Aorta (tissue), 5 donors: ENCODE data around the gene PTPN4. TPM values are rescaled to one million over a fixed set of nuclear protein-coding genes. Genes with fewer than 3 reads are reported as not detected.

Experiments used
- ATAC-seq: fragments of 200-7000 bp; cut with Tn5 transposase; one replicate; pipeline ENCODE4 v1.9.1; 2022; ENCODE audit warnings: moderate library complexity; ENCODE audit not compliant: low FRiP score
- DNase-seq, 2 donors: peaks; one replicate each; pipeline ENCODE4 v3.0.0-alpha.2; 2020
- H3K27ac ChIP-seq, 2 donors: one replicate each; pipeline ENCODE4 v1.5.1; 2013; ENCODE audit warnings: low read length in 2 of 2, mild to moderate bottlenecking in 2 of 2, moderate library complexity in 2 of 2, control low read depth in 1 of 2, inconsistent platforms in 1 of 2, low read depth in 1 of 2
- H3K27me3 ChIP-seq, 2 donors: one replicate each; pipeline ENCODE4 v1.6.1; 2013; ENCODE audit warnings: control low read depth in 1 of 2, low read length in 1 of 2, mild to moderate bottlenecking in 1 of 2, moderate library complexity in 1 of 2; ENCODE audit not compliant: insufficient read depth in 2 of 2, control insufficient read depth in 1 of 2
- H3K36me3 ChIP-seq, 2 donors: one replicate each; pipeline ENCODE4 v1.6.1; 2013; ENCODE audit warnings: control low read depth in 1 of 2, low read length in 1 of 2, mild to moderate bottlenecking in 1 of 2; ENCODE audit not compliant: insufficient read depth in 2 of 2, control insufficient read depth in 1 of 2
- H3K4me1 ChIP-seq, 2 donors: one replicate each; pipeline ENCODE4 v1.6.1; 2013; ENCODE audit warnings: low read length in 2 of 2, control low read depth in 1 of 2, mild to moderate bottlenecking in 1 of 2, moderate library complexity in 1 of 2; ENCODE audit not compliant: insufficient read depth in 2 of 2, control insufficient read depth in 1 of 2
- H3K4me3 ChIP-seq, 2 donors: one replicate each; pipeline ENCODE4 v1.5.1; 2013; ENCODE audit warnings: low read length in 2 of 2, control low read depth in 1 of 2, mild to moderate bottlenecking in 1 of 2
- H3K9me3 ChIP-seq: one replicate; pipeline ENCODE4 v1.6.1; 2013; ENCODE audit warnings: mild to moderate bottlenecking, low read length; ENCODE audit not compliant: control insufficient read depth
- WGBS, 2 donors: extraction: QIAGEN DNeasy Blood & Tissue Kit; methylation state at CpG; one replicate each; pipeline ENCODE4 v1.1.7; 2013; 5-methylcytosine and 5-hydroxymethylcytosine counted together
- intact Hi-C, 2 donors: fragments of 100-400 bp; cut with DNase I; formaldehyde crosslinking; loops; one replicate each; pipeline versions ENCODE4 v1.14.2 to v1.15.0; 2022
- polyA plus RNA-seq, 2 donors: library from polyadenylated mRNA; stranded (reverse); fragments of 200-250 nt; gene quantifications; one replicate each; pipeline ENCODE4 v1.2.3, GENCODE V29; 2013
- total RNA-seq, 2 donors: library from RNA; stranded (reverse); fragmentation: NEBNext Ultra II Directional; extraction: Animal tissue kit (Norgen Biotek cat#: 25700); gene quantifications; one replicate each; pipeline ENCODE4 v1.2.1, GENCODE V29; 2021
- donor health status: healthy with polysubstance abuse.
- donor health status: Bipolar disorder and iron deficiency.
- donor health status: DM: no; HTN: no; CAD: no.
- donor health status: DM: no; HTN: no; CAD: no.
- donor health status: DM: yes; HTN: yes; CAD: no.

PTPN4 gene
- total and polyA plus RNA-seq, 4 donors, result 2.1 to 39.0 (median 11.6) TPM

GRCh38 chr2:119718501-119719260 lies 41.0 kb upstream of the PTPN4 start:
- H3K4me3 ChIP-seq, result no peak overlapping the region
- ATAC-seq (no peak), DNase-seq (no peak)
- no peaks in the 10 kb centered on the region for H3K27me3 ChIP-seq
- H3K36me3 ChIP-seq, result no peaks in the 10 kb centered on the region
- 84 to 85% methylated on average over 12 of the region's 12 CpGs for whole genome bisulfite sequencing, 2 donors
- H3K9me3 ChIP-seq, result no peaks in the 10 kb centered on the region
- intact Hi-C loops, result no loop called here
- no peak overlapping the region for H3K27ac ChIP-seq
- H3K4me1 ChIP-seq, result no peaks in the 10 kb centered on the region

GRCh38 chr2:119719261-119719627 lies 40.5 kb upstream of the PTPN4 start:
- Histone ChIP-seq H3K4me1 (no peaks in the 10 kb centered on the region), H3K27ac (no peak overlapping the region), H3K27me3 (no peaks in the 10 kb centered on the region), H3K9me3 (no peaks in the 10 kb centered on the region), H3K4me3 (no peak overlapping the region), H3K36me3 (no peaks in the 10 kb centered on the region)
- ATAC-seq (no peak), DNase-seq (no peak)
- intact Hi-C loops, result no loop called here
- WGBS, 2 donors, result 87 to 91% methylated on average over 3 of the region's 3 CpGs

- Histone ChIP-seq H3K27ac (no peak overlapping the region), H3K9me3 (no peaks in the 10 kb centered on the region), H3K27me3 (no peaks in the 10 kb centered on the region), H3K4me3 (no peak overlapping the region), H3K36me3 (no peaks in the 10 kb centered on the region), H3K4me1 (no peaks in the 10 kb centered on the region)
- intact Hi-C loops, result no loop called here
- 86% methylated on average over 1 of the region's 1 CpG for WGBS, 2 donors
- no peak for DNase-seq
- no peak for ATAC-seq
Measured at GRCh38 chr2:119721043-119721442, 38.7 kb upstream of the PTPN4 start.

- Histone ChIP-seq H3K9me3 (no peaks in the 10 kb centered on the region), H3K4me3 (no peak overlapping the region), H3K36me3 (no peaks in the 10 kb centered on the region), H3K4me1 (no peaks in the 10 kb centered on the region), H3K27ac (no peak overlapping the region), H3K27me3 (no peaks in the 10 kb centered on the region)
- DNase-seq (no peak), ATAC-seq (no peak)
- WGBS, 2 donors, result 54 to 58% methylated on average over 5 of the region's 5 CpGs
- intact Hi-C loops, result no loop called here
Measured at GRCh38 chr2:119721462-119721861, 38.3 kb upstream of the PTPN4 start.

GRCh38 chr2:119721904-119722303 lies 37.8 kb upstream of the PTPN4 start:
- H3K27ac ChIP-seq, result no peak overlapping the region
- WGBS, 2 donors, result 89 to 93% methylated on average over 4 of the region's 4 CpGs
- ATAC-seq, result no peak

GRCh38 chr2:119723186-119723585 lies 36.5 kb upstream of the PTPN4 start:
- WGBS, 2 donors, result 23 to 31% methylated on average over 8 of the region's 8 CpGs
- H3K9me3 ChIP-seq, result no peaks in the 10 kb centered on the region
- H3K4me1 ChIP-seq, result no peaks in the 10 kb centered on the region
- intact Hi-C loops, result no loop called here
- ATAC-seq, result no peak
- H3K27ac ChIP-seq, result no peak overlapping the region
- no peak for DNase-seq
- H3K4me3 ChIP-seq, result no peak overlapping the region
- no peaks in the 10 kb centered on the region for H3K36me3 ChIP-seq
- H3K27me3 ChIP-seq, result no peaks in the 10 kb centered on the region

More at GRCh38 chr2:119721904-119722303, 37.8 kb upstream of the PTPN4 start:
- H3K27me3 ChIP-seq, result no peaks in the 10 kb centered on the region
- intact Hi-C loops, result no loop called here
- no peaks in the 10 kb centered on the region for H3K4me1 ChIP-seq
- no peak for DNase-seq
- no peaks in the 10 kb centered on the region for H3K36me3 ChIP-seq
- no peak overlapping the region for H3K4me3 ChIP-seq
- no peaks in the 10 kb centered on the region for H3K9me3 ChIP-seq

GRCh38 chr2:119723784-119724467 lies 35.8 kb upstream of the PTPN4 start:
- no peak for DNase-seq
- H3K36me3 ChIP-seq, result no peaks in the 10 kb centered on the region
- no peak for ATAC-seq
- no peak overlapping the region for H3K4me3 ChIP-seq
- WGBS, 2 donors, result 79 to 80% methylated on average over 10 of the region's 10 CpGs
- intact Hi-C loops, result no loop called here
- no peak overlapping the region for H3K27ac ChIP-seq
- H3K4me1 ChIP-seq, result no peaks in the 10 kb centered on the region
- no peaks in the 10 kb centered on the region for H3K9me3 ChIP-seq
- no peaks in the 10 kb centered on the region for H3K27me3 ChIP-seq

GRCh38 chr2:119724656-119725485 lies 34.9 kb upstream of the PTPN4 start:
- WGBS, 2 donors, result 81 to 82% methylated on average over 10 of the region's 10 CpGs
- DNase-seq, result no peak

More at GRCh38 chr2:119724656-119725485, 34.9 kb upstream of the PTPN4 start:
- Histone ChIP-seq H3K36me3 (no peaks in the 10 kb centered on the region), H3K27me3 (no peaks in the 10 kb centered on the region), H3K27ac (no peak overlapping the region), H3K4me1 (no peaks in the 10 kb centered on the region), H3K4me3 (no peak overlapping the region), H3K9me3 (no peaks in the 10 kb centered on the region)
- intact Hi-C loops, result no loop called here
- ATAC-seq, result no peak
